ENCODE results near the gene FOXD2. TPM values are rescaled to one million over a fixed set of nuclear protein-coding genes. Genes with fewer than 3 reads are reported as not detected.

The FOXD2 gene
- total RNA-seq, 1 experiment from 2014 or later = 0.07 TPM

DNA sequence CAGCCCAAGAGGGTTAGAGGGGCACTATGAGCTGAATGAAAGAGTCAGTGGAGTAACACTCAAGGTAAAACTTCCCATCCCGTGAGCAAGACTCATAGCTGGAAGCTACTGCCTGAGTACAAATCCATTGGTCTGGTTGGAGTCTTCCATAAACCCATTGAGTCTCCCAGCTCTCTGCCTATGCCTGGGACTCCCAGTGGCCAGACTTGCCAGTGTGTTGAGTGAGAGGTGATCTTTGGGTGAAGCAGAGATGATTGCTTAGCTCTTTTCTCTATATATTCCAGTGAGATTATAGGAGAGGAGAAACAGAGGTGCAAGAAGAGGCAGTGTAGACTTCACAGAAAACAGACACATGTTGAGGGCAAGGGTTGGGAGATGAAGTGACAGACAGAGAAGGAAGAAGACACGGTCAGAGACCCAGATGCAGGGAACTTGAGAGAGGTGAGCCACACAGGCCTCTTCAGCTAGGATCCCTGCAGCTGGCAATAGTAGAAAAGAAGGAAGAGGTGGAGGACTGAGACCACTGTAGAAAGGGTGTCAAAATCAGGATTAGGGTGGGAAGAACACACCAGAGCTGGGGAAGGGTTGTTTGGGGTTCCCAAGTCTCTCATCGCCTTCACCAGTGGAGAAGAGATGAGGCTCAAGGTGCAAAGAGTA is 3.7 kb downstream of the FOXD2 start:
- DNase-seq (ENCODE audit: low spot score) (no peak), ATAC-seq (no peak)
- ChIA-PET POLR2A (no interaction called here), CTCF (interaction anchor here (0.7 to 3.4 kb wide), 7 partner anchors 8 to 285 kb away, joined by 3 to 20 read pairs (median 4); no protein-coding TSS in a partner anchor)
- Mint-ChIP-seq H3K36me3 (no peaks in the 10 kb centered on the region), H3K4me1 (peaks cover 40% of the 10 kb centered on the region), H3K4me3 (no peak overlapping the region), H3K27me3 (ENCODE audit: low read depth) (peaks cover 10% of the 10 kb centered on the region), H3K9me3 (no peaks in the 10 kb centered on the region), H3K27ac (no peak overlapping the region)
- no peak for TF ChIP-seq MYBL2 (CRISPR knock-in tag; IDR thresholded peaks at IDR 0.05)
- TF ChIP-seq ZNF317 (CRISPR knock-in tag; IDR thresholded peaks at IDR 0.05; ENCODE audit: borderline replicate concordance, low read depth) = no peak
- TF ChIP-seq, protein P1, sequence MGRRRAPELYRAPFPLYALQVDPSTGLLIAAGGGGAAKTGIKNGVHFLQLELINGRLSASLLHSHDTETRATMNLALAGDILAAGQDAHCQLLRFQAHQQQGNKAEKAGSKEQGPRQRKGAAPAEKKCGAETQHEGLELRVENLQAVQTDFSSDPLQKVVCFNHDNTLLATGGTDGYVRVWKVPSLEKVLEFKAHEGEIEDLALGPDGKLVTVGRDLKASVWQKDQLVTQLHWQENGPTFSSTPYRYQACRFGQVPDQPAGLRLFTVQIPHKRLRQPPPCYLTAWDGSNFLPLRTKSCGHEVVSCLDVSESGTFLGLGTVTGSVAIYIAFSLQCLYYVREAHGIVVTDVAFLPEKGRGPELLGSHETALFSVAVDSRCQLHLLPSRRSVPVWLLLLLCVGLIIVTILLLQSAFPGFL (CRISPR knock-in tag; IDR thresholded peaks at IDR 0.05; ENCODE audit: borderline replicate concordance) = no peak
- TF ChIP-seq, protein P2, sequence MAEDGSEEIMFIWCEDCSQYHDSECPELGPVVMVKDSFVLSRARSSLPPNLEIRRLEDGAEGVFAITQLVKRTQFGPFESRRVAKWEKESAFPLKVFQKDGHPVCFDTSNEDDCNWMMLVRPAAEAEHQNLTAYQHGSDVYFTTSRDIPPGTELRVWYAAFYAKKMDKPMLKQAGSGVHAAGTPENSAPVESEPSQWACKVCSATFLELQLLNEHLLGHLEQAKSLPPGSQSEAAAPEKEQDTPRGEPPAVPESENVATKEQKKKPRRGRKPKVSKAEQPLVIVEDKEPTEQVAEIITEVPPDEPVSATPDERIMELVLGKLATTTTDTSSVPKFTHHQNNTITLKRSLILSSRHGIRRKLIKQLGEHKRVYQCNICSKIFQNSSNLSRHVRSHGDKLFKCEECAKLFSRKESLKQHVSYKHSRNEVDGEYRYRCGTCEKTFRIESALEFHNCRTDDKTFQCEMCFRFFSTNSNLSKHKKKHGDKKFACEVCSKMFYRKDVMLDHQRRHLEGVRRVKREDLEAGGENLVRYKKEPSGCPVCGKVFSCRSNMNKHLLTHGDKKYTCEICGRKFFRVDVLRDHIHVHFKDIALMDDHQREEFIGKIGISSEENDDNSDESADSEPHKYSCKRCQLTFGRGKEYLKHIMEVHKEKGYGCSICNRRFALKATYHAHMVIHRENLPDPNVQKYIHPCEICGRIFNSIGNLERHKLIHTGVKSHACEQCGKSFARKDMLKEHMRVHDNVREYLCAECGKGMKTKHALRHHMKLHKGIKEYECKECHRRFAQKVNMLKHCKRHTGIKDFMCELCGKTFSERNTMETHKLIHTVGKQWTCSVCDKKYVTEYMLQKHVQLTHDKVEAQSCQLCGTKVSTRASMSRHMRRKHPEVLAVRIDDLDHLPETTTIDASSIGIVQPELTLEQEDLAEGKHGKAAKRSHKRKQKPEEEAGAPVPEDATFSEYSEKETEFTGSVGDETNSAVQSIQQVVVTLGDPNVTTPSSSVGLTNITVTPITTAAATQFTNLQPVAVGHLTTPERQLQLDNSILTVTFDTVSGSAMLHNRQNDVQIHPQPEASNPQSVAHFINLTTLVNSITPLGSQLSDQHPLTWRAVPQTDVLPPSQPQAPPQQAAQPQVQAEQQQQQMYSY (CRISPR knock-in tag; IDR thresholded peaks at IDR 0.05) = no peak
- TF ChIP-seq, protein P3, sequence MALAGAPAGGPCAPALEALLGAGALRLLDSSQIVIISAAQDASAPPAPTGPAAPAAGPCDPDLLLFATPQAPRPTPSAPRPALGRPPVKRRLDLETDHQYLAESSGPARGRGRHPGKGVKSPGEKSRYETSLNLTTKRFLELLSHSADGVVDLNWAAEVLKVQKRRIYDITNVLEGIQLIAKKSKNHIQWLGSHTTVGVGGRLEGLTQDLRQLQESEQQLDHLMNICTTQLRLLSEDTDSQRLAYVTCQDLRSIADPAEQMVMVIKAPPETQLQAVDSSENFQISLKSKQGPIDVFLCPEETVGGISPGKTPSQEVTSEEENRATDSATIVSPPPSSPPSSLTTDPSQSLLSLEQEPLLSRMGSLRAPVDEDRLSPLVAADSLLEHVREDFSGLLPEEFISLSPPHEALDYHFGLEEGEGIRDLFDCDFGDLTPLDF (CRISPR knock-in tag; IDR thresholded peaks at IDR 0.05) = no peak
- TF ChIP-seq NFYB (CRISPR knock-in tag; conservative IDR thresholded peaks at IDR 0.05; ENCODE audit: low read depth) = no peak
- TF ChIP-seq HMGA2 (CRISPR knock-in tag; IDR thresholded peaks at IDR 0.05) = no peak

DNA sequence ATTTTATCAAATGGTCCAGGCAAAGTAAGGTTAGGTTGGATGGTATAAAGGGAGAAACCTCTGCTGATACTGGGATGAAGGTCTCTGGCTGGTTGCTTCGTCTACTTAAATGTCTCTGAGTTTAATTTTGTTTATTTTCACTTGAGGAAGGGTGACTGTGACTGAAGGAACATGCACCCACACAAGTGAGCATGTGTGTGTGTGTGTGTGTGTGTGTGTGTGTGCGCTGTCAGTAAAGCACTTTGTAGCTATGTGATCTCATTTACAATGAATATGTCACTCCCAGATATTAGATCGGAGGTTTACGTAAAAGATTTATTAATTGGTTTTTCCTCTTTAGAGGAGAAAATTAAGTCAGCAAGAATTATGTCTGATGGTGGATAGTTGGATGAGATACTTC is 4.4 kb downstream of the FOXD2 start:
- ChIA-PET POLR2A (no interaction called here), CTCF (interaction anchor here (0.7 to 3.4 kb wide), 5 partner anchors 8 to 284 kb away, joined by 3 to 20 read pairs (median 18); no protein-coding TSS in a partner anchor)
- peaks cover 5% of the 10 kb centered on the region for H3K27me3 Mint-ChIP-seq (ENCODE audit: low read depth)
- no peak overlapping the region for H3K4me3 Mint-ChIP-seq
- H3K4me1 Mint-ChIP-seq = peaks cover 41% of the 10 kb centered on the region
- H3K36me3 Mint-ChIP-seq = no peaks in the 10 kb centered on the region
- no peak for ATAC-seq
- no peak overlapping the region for H3K27ac Mint-ChIP-seq
- DNase-seq (ENCODE audit: low spot score) = no peak
- no peaks in the 10 kb centered on the region for H3K9me3 Mint-ChIP-seq
- TF ChIP-seq SMAD4 (CRISPR knock-in tag; IDR thresholded peaks at IDR 0.05) = no peak
- TF ChIP-seq FOXJ3 (CRISPR knock-in tag; IDR thresholded peaks at IDR 0.05; ENCODE audit: borderline replicate concordance) = no peak
- no peak for TF ChIP-seq NR3C1 (CRISPR knock-in tag; conservative IDR thresholded peaks at IDR 0.05; ENCODE audit: low read depth)
- no peak for TF ChIP-seq TCF7 (CRISPR knock-in tag; IDR thresholded peaks at IDR 0.05; ENCODE audit: low read depth)
- TF ChIP-seq, protein P4, sequence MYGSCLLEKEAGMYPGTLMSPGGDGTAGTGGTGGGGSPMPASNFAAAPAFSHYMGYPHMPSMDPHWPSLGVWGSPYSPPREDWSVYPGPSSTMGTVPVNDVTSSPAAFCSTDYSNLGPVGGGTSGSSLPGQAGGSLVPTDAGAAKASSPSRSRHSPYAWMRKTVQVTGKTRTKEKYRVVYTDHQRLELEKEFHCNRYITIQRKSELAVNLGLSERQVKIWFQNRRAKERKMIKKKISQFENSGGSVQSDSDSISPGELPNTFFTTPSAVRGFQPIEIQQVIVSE (CRISPR knock-in tag; IDR thresholded peaks at IDR 0.05; ENCODE audit: borderline replicate concordance) = no peak
- TF ChIP-seq, protein P5, sequence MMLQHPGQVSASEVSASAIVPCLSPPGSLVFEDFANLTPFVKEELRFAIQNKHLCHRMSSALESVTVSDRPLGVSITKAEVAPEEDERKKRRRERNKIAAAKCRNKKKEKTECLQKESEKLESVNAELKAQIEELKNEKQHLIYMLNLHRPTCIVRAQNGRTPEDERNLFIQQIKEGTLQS (CRISPR knock-in tag; conservative IDR thresholded peaks at IDR 0.05) = no peak
- TF ChIP-seq, protein P6, sequence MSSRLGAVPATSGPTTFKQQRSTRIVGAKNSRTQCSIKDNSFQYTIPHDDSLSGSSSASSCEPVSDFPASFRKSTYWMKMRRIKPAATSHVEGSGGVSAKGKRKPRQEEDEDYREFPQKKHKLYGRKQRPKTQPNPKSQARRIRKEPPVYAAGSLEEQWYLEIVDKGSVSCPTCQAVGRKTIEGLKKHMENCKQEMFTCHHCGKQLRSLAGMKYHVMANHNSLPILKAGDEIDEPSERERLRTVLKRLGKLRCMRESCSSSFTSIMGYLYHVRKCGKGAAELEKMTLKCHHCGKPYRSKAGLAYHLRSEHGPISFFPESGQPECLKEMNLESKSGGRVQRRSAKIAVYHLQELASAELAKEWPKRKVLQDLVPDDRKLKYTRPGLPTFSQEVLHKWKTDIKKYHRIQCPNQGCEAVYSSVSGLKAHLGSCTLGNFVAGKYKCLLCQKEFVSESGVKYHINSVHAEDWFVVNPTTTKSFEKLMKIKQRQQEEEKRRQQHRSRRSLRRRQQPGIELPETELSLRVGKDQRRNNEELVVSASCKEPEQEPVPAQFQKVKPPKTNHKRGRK (CRISPR knock-in tag; IDR thresholded peaks at IDR 0.05; ENCODE audit: borderline replicate concordance) = no peak
- TF ChIP-seq, protein P7, sequence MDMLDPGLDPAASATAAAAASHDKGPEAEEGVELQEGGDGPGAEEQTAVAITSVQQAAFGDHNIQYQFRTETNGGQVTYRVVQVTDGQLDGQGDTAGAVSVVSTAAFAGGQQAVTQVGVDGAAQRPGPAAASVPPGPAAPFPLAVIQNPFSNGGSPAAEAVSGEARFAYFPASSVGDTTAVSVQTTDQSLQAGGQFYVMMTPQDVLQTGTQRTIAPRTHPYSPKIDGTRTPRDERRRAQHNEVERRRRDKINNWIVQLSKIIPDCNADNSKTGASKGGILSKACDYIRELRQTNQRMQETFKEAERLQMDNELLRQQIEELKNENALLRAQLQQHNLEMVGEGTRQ (CRISPR knock-in tag; IDR thresholded peaks at IDR 0.05) = no peak
- TF ChIP-seq IRF2 (CRISPR knock-in tag; IDR thresholded peaks at IDR 0.05; ENCODE audit: borderline replicate concordance, low read depth) = no peak
- no peak for TF ChIP-seq SP1 (CRISPR knock-in tag; conservative IDR thresholded peaks at IDR 0.05)
- TF ChIP-seq, protein P8, sequence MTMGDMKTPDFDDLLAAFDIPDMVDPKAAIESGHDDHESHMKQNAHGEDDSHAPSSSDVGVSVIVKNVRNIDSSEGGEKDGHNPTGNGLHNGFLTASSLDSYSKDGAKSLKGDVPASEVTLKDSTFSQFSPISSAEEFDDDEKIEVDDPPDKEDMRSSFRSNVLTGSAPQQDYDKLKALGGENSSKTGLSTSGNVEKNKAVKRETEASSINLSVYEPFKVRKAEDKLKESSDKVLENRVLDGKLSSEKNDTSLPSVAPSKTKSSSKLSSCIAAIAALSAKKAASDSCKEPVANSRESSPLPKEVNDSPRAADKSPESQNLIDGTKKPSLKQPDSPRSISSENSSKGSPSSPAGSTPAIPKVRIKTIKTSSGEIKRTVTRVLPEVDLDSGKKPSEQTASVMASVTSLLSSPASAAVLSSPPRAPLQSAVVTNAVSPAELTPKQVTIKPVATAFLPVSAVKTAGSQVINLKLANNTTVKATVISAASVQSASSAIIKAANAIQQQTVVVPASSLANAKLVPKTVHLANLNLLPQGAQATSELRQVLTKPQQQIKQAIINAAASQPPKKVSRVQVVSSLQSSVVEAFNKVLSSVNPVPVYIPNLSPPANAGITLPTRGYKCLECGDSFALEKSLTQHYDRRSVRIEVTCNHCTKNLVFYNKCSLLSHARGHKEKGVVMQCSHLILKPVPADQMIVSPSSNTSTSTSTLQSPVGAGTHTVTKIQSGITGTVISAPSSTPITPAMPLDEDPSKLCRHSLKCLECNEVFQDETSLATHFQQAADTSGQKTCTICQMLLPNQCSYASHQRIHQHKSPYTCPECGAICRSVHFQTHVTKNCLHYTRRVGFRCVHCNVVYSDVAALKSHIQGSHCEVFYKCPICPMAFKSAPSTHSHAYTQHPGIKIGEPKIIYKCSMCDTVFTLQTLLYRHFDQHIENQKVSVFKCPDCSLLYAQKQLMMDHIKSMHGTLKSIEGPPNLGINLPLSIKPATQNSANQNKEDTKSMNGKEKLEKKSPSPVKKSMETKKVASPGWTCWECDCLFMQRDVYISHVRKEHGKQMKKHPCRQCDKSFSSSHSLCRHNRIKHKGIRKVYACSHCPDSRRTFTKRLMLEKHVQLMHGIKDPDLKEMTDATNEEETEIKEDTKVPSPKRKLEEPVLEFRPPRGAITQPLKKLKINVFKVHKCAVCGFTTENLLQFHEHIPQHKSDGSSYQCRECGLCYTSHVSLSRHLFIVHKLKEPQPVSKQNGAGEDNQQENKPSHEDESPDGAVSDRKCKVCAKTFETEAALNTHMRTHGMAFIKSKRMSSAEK (CRISPR knock-in tag; IDR thresholded peaks at IDR 0.05; ENCODE audit: borderline replicate concordance) = no peak
- no peak for TF ChIP-seq GRHL2 (CRISPR knock-in tag; IDR thresholded peaks at IDR 0.05; ENCODE audit: insufficient replicate concordance, severe bottlenecking)

All from WTC11 (cell line).